ENCODE data around the gene CRK. TPM values are rescaled to one million over a fixed set of nuclear protein-coding genes. Genes with fewer than 3 reads are reported as not detected.

CRK gene
- total RNA-seq, 1 experiment from 2014 or later: 99.7 TPM

DNA sequence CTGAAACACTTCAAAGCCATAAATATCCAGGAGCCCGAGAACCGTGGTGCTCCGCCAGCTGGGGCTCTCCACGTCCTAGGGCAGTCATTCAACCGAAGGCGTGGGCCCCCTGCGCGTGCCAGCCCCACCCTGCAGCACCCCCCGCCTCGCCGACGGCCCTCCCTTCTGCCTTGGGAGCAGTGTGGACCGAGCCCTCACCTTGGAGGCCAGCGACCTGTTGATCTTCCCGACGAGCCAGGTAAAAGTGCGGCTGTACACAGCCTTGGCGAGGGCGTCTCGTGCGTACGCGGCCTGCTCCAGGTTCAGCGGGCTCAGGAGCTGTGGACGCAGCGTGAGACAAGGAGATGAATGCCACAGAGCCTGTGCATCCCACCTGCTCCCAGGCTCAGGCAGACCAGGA lies 22.4 kb upstream of the CRK start:
- peaks cover 88% of the 10 kb centered on the region for H3K36me3 ChIP-seq
- no peak for DNase-seq (ENCODE audit: low read depth in 1 of 2, low spot score in 2 of 2)

DNA sequence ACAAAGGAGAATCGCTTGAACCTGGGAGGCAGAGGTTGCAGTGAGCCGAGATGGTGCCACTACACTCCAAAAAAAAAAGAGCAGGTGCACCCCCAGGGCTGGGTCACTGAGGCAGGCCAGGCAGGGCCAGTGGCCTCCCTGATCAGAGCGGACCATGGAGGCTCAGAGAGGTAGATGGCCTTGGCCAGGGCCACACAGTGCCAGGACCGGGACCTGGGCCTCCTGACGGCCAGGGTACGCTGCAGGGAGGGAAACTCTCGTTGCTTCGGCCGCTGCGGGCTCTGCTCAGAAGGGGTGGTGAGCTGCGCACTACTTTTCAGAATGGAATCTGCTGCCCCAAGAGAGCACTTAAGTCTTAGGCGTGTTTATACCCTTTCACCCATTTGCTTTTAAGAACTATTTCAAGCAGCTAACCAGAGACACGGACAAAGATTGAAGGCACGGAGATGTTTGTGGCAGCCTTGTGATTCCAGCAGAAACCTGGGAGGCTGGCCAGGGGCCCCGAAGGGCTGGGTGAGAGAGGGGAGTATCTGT lies 19.4 kb upstream of the CRK start:
- no peak overlapping the region for H3K27ac ChIP-seq
- DNase-seq (ENCODE audit: low read depth in 1 of 2, low spot score in 2 of 2): no peak
- H3K4me3 ChIP-seq: no peak overlapping the region
- H3K9me3 ChIP-seq (replicated peaks): no peaks in the 10 kb centered on the region
- no peaks in the 10 kb centered on the region for H3K27me3 ChIP-seq (replicated peaks)
- H3K4me1 ChIP-seq (replicated peaks): no peaks in the 10 kb centered on the region
- peaks cover 87% of the 10 kb centered on the region for H3K36me3 ChIP-seq

More for the DNA sequence above, 22.4 kb upstream of the CRK start:
- Histone ChIP-seq H3K4me1 (replicated peaks) (no peaks in the 10 kb centered on the region), H3K27ac (no peak overlapping the region), H3K27me3 (replicated peaks) (no peaks in the 10 kb centered on the region), H3K9me3 (replicated peaks) (no peaks in the 10 kb centered on the region), H3K4me3 (no peak overlapping the region)

DNA sequence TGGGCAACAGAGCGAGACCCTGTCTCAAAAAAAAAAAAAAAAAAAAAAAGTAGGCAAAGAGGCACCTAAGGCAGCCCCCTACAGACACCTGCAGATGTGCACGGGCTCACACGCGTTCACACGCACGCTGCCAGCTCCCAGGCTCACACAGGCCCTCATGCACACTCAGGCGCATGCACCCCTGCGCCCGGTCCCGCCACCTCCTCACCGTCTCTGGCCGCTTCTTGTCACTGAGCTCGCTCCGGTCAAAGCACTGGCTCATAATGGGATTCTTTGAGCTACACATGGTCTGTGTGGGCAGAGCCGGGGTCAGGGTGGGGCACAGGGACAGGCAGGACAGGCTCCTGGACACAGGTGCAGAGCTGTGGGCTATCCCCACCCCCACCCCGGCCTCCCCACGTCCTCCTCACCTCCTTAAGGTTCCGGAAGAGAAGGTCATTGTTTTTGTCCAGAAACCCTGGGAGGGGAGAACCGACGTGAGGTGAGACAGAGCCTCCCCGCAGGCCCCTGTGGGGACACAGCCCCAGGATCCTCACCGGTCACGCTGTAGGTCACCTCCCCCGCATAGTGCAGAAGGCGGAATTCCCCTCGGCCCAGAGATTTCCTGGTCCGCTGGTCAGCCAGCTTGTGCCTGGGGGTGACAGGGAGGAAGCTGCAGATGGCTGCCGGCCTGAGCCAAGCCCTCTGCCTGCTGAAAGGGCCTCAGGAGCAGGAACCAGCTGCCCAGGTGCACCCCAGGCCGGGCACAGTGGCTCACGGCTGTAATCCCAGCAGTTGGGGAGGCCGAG lies 18.6 kb upstream of the CRK start:
- no peaks in the 10 kb centered on the region for H3K27me3 ChIP-seq (replicated peaks)
- H3K4me3 ChIP-seq: no peak overlapping the region
- no peak overlapping the region for H3K27ac ChIP-seq
- H3K36me3 ChIP-seq: peaks cover 86% of the 10 kb centered on the region
- no peaks in the 10 kb centered on the region for H3K4me1 ChIP-seq (replicated peaks)
- no peaks in the 10 kb centered on the region for H3K9me3 ChIP-seq (replicated peaks)
- no peak for DNase-seq (ENCODE audit: low read depth in 1 of 2, low spot score in 2 of 2)

DNA sequence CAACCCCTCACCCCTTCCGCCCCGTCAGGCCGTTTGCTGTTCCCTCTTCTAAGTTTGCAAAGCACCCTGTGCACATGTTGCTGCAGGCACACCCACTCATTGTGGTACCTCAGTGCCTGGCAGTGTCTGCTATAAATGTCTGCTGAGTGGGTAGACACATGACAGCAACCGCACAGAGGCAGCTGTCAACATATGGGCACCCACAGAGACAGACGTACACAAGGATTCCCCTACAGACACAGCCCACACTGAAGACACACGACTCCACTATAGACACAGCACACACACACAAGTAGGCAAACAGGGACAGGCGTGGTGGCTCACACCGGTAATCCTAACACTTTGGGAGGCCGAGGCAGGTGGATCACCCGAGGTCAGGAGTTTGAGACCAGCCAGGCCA lies 17.8 kb upstream of the CRK start:
- H3K9me3 ChIP-seq (replicated peaks): no peaks in the 10 kb centered on the region
- H3K27ac ChIP-seq: no peak overlapping the region
- DNase-seq (ENCODE audit: low read depth in 1 of 2, low spot score in 2 of 2): no peak
- no peaks in the 10 kb centered on the region for H3K27me3 ChIP-seq (replicated peaks)
- H3K36me3 ChIP-seq: peaks cover 89% of the 10 kb centered on the region
- no peaks in the 10 kb centered on the region for H3K4me1 ChIP-seq (replicated peaks)
- H3K4me3 ChIP-seq: no peak overlapping the region

DNA sequence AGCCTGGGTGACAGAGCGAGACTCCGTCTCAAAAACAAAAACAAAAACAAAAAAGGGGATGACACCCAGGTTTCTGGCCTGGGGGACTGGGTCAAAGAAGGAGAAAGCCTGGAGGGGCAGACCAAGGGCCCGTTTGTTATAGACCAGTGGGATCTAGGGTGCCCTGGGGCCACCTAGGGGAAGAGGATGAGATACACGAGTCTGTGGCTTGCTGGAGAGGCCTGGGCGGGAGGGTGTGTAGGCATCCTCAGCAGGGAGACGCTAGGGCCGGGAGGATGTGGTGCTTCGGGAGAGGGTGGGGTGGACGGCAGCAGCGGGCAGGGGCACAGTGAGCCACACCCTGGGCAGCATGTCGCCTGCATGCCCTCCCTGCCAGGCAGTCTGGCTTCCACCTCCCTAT lies 17.1 kb upstream of the CRK start:
- no peak for DNase-seq (ENCODE audit: low read depth in 1 of 2, low spot score in 2 of 2)
- Histone ChIP-seq H3K9me3 (replicated peaks) (no peaks in the 10 kb centered on the region), H3K4me3 (no peak overlapping the region), H3K36me3 (peaks cover 89% of the 10 kb centered on the region), H3K4me1 (replicated peaks) (no peaks in the 10 kb centered on the region), H3K27me3 (replicated peaks) (no peaks in the 10 kb centered on the region), H3K27ac (no peak overlapping the region)

DNA sequence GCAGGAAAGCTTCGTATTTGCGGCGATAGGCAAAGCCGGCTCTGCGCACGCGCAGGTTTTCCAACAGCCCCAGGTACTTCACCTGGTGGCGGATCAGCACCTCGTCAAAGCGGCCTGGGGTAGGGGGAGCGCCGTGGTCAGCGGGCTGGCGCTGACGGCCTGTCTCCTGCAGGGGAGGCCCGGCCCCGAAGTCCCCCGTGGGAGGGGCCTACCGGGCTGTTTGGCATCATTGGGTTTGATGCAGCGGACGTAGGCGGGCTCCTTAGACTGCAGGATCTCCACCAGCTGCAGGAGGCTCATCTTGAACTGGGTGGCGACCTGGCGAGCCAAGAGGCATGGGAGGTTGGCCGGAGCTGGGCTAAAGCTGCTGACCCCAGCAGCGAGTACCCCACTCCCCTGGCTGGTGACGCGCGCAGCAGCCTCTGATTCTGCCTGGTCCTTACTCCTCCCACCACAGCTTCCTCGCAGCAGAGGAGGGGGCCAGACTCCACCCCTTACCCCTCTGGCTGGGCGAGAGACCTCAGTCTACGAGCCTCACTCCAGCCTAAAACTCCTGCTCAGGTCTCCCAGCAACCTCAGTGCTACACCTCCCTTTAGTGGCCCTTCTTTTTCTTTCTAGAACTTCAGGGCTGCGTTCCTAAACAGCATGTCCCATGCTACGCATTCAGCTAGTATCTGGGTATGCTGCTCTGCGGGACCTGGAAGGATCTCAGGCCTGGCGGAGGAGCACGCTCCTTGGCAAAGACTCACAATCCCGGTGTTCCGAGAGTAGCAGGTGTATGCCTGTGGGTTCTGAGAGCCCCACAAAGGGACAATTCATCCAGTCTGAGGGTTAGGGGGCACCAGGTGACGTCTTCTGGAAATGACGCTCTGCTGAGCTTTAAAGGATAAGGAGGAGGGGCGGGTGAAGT lies 16.1 kb upstream of the CRK start:
- peaks cover 85% of the 10 kb centered on the region for H3K36me3 ChIP-seq
- DNase-seq (ENCODE audit: low read depth in 1 of 2, low spot score in 2 of 2): no peak
- no peak overlapping the region for H3K27ac ChIP-seq
- no peaks in the 10 kb centered on the region for H3K27me3 ChIP-seq (replicated peaks)
- no peak overlapping the region for H3K4me3 ChIP-seq
- H3K4me1 ChIP-seq (replicated peaks): no peaks in the 10 kb centered on the region
- H3K9me3 ChIP-seq (replicated peaks): no peaks in the 10 kb centered on the region

DNA sequence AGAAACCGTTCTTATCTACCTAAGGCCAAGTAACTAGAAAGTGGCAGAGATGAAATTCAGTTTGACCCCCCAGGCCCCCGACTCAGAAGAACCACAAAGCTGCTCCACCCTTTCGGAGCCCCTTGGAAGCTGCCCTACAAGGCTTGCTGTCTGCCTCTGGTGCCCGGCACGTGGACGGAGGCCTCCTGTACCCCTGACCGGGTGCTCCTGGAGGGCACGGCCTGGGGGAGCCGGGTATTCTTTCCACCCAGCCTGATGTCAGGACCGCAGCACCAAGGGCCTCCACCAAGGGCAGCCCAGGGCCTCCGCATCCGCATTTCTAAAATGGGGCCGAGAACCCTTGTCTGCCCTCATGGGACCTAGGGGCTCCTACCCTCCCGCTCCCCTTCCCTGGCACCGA lies 15.5 kb upstream of the CRK start:
- H3K9me3 ChIP-seq (replicated peaks): no peaks in the 10 kb centered on the region
- H3K27me3 ChIP-seq (replicated peaks): no peaks in the 10 kb centered on the region
- H3K27ac ChIP-seq: no peak overlapping the region
- H3K4me3 ChIP-seq: no peak overlapping the region
- DNase-seq (ENCODE audit: low read depth in 1 of 2, low spot score in 2 of 2): no peak
- peaks cover 85% of the 10 kb centered on the region for H3K36me3 ChIP-seq
- no peaks in the 10 kb centered on the region for H3K4me1 ChIP-seq (replicated peaks)

DNA sequence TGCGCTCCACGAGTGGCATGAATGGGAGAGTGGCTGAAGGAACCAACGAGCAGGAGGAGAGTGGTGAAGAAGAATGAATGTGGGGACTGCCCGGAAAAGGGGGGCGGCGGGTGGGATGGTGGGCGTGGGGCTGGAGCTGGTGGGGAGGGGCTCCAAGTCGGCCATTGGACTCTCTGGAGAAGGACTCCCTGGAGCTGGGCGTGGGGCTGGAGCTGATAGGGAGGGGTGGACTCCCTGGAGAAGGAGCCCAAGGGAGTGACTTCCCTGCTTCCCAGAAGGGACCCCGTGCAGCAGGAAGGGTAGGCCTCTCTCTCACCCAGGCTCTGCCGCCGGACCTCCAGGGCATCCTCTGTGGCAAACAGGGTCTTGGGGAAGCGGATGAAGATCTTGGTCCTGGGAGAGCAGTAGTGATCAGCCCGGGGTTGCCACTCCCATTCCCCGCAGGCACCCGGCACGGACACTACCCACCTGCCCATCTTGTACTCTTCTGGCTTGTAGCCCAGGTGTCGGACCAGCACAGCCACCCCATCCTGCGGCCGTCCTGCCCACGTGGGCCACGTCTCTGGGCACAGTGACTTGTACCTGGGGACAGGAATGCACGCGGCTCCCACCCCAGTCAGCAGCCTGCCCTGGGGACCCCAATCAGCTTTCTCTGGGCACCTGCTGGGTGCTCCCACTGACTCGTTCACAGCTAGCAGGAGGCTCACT lies 14.9 kb upstream of the CRK start:
- Histone ChIP-seq H3K4me1 (replicated peaks) (no peaks in the 10 kb centered on the region), H3K9me3 (replicated peaks) (no peaks in the 10 kb centered on the region), H3K4me3 (no peak overlapping the region), H3K36me3 (peaks cover 83% of the 10 kb centered on the region), H3K27ac (no peak overlapping the region), H3K27me3 (replicated peaks) (no peaks in the 10 kb centered on the region)
- no peak for DNase-seq (ENCODE audit: low read depth in 1 of 2, low spot score in 2 of 2)

DNA sequence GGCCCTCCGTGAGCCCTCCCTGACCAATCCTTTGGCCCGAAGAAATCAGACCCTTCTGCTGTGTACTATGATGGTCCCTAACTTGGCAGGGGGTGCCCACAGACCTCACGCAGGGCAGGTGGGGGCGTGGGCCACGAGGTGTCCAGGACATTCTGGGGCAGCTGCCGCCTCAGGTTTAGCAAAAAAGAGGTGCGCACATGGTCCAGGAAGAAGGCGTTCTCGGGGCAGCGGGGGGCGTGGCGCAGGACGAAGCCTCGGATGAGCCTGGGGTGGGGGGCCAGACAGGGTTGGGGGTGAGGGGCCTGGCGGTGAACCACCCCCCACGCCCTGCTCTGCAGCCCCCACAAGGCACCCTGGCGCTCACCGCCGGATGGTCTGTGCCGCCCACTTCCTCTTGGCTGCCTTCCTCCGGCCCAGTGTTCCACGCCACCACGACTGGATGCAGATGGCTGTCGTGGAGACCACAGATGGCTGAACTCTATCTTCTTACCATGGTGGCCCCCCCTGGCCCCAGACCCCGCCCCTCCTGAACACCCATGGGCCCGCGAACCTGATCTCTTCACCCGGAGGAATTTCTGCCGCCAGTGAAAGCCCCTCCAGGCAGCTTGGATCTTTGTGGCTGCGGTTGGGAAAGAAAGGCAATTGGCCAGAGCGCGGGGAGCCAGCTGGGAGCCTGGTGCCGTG lies 14.2 kb upstream of the CRK start:
- Histone ChIP-seq H3K27ac (no peak overlapping the region), H3K9me3 (replicated peaks) (no peaks in the 10 kb centered on the region), H3K4me3 (no peak overlapping the region), H3K4me1 (replicated peaks) (no peaks in the 10 kb centered on the region), H3K36me3 (peaks cover 82% of the 10 kb centered on the region), H3K27me3 (replicated peaks) (no peaks in the 10 kb centered on the region)
- DNase-seq (ENCODE audit: low read depth in 1 of 2, low spot score in 2 of 2): no peak

DNA sequence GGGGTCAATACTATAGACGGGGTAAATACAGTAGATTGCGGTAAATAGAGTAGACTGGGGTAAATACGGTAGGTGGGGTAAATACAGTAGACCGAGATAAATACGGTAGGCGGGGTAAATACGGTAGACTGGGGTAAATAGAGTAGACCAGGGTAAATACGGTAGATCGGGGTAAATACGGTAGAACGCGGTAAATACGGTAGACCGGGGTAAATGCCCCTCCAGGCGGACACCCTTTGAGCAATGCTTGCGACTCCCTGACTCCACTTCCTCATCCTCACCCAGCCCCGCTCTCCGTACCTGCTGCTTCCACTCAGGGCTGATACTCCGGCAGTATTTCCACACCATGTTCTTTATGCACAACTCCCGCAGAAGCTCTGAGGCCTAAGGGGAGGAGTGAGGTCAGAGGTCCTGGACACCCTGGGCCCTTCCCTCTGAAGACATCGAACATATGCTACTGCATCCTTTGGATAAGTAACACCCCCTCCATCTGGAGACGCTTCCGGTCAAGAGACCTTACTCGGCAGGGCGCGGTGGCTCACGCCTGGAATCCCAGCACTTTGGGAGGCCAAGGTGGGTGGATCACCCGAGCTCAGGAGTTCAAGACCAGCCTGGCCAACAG lies 13.3 kb upstream of the CRK start:
- no peaks in the 10 kb centered on the region for H3K4me1 ChIP-seq (replicated peaks)
- DNase-seq (ENCODE audit: low read depth in 1 of 2, low spot score in 2 of 2): no peak
- no peaks in the 10 kb centered on the region for H3K27me3 ChIP-seq (replicated peaks)
- no peaks in the 10 kb centered on the region for H3K9me3 ChIP-seq (replicated peaks)
- peaks cover 82% of the 10 kb centered on the region for H3K36me3 ChIP-seq
- no peak overlapping the region for H3K4me3 ChIP-seq
- no peak overlapping the region for H3K27ac ChIP-seq

DNA sequence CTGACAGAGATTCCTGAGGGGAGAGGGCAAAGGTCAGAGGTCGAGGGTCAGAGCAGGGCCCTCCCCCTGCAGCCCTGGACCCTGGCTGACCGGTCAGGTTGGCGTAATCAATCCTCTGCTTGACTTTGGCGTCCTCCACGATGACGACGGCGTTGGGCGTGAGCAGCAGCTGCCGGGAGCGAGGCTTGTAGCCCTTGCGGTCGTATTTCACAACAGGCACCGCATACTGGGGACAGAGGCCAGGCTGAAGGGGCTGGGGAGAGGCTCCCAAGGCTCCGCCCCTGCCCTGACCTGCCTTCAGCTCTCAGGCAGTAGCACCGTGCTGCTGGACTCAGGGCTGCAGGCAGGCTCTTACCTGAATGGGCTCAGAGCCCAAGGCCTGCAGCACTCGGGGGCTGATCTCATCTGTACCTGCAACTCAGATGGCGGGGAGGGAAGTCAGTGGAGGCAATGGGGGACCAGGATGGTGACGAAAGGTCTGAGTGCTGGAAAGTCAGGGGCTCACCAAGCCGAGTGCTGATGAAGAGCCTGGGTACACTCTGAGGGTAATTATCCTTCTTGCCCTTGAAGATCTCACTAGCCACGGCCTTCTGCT lies 12.0 kb upstream of the CRK start:
- no peak for DNase-seq (ENCODE audit: low read depth in 1 of 2, low spot score in 2 of 2)
- no peak overlapping the region for H3K4me3 ChIP-seq
- no peak overlapping the region for H3K27ac ChIP-seq
- H3K36me3 ChIP-seq: peaks cover 84% of the 10 kb centered on the region
- H3K9me3 ChIP-seq (replicated peaks): no peaks in the 10 kb centered on the region
- peaks cover 11% of the 10 kb centered on the region for H3K4me1 ChIP-seq (replicated peaks)
- no peaks in the 10 kb centered on the region for H3K27me3 ChIP-seq (replicated peaks)

DNA sequence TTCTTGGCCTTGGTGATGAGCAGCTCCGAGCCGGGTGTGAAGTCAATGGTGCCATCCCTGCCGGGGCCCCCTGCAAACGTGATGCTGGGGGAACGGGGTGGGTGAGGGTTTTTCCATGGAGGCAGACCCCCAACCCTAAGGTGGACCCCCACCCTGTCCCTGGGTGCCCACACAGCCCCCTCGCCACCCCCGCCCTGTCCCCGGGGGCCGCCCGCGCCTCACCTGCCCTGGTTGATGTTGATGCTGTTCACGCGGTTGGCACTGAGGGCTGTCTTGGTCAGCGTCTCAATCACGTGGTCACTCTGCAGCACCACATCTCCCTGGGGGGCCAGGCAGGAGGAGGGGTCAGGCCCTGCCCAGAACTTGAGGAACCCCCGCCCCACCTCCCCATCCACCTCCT lies 11.2 kb upstream of the CRK start:
- H3K27ac ChIP-seq: no peak overlapping the region
- DNase-seq (ENCODE audit: low read depth in 1 of 2, low spot score in 2 of 2): no peak
- no peak overlapping the region for H3K4me3 ChIP-seq
- peaks cover 79% of the 10 kb centered on the region for H3K36me3 ChIP-seq
- no peaks in the 10 kb centered on the region for H3K9me3 ChIP-seq (replicated peaks)
- peaks cover 13% of the 10 kb centered on the region for H3K4me1 ChIP-seq (replicated peaks)
- no peaks in the 10 kb centered on the region for H3K27me3 ChIP-seq (replicated peaks)

All from SJSA1 (cell line).